Activated CD4-positive, alpha-beta T cell treated with anti-CD3 and anti-CD28 coated beads for 36 hours (primary cell): ENCODE results near the gene ARRB2. TPM values are rescaled to one million over a fixed set of nuclear protein-coding genes. Genes with fewer than 3 reads are reported as not detected.
A peak's percentile ranks its signal among the peaks of the same experiment; 100 is the strongest.

Experiments used
- ATAC-seq: fragments of 200-7000 bp; cut with Tn5 transposase; one replicate; pipeline ENCODE4 v1.10.0; 2021; ENCODE audit warnings: mild to moderate bottlenecking, moderate library complexity
- CTCF ChIA-PET: fragments of 350-600 bp; sonication (Branson Sonifier 250); formaldehyde crosslinking; loops from one replicate; lab custom pipeline; 2021; ENCODE audit warnings: antibody characterized with exemption; lab: Charles Lee
- POLR2A ChIA-PET: fragments of 350-600 bp; sonication (Branson Sonifier 250); formaldehyde crosslinking; loops from one replicate; lab custom pipeline; 2021; ENCODE audit warnings: antibody characterized with exemption, inconsistent platforms; lab: Charles Lee
- DNase-seq: peaks from one replicate; pipeline ENCODE4 v3.0.0-alpha.2; 2020
- H3K27ac Mint-ChIP-seq: one replicate; pipeline ENCODE4 v1.8.0; 2021; ENCODE audit warnings: mixed read lengths
- H3K27me3 Mint-ChIP-seq: one replicate; pipeline ENCODE4 v1.8.0; 2021; ENCODE audit warnings: mixed read lengths
- H3K36me3 Mint-ChIP-seq: one replicate; pipeline ENCODE4 v1.8.0; 2021; ENCODE audit warnings: low read depth, mixed read lengths
- H3K4me1 Mint-ChIP-seq: one replicate; pipeline ENCODE4 v1.8.0; 2021; ENCODE audit warnings: mixed read lengths
- H3K4me3 Mint-ChIP-seq: one replicate; pipeline ENCODE4 v1.8.0; 2021; ENCODE audit warnings: mild to moderate bottlenecking, moderate library complexity, mixed read lengths
- H3K9me3 Mint-ChIP-seq: one replicate; pipeline ENCODE4 v1.8.0; 2021; ENCODE audit warnings: low read depth, mixed read lengths
- intact Hi-C, 2 experiments: fragments of 100-400 bp; cut with DNase I in 1 of 2; cut with micrococcal nuclease in 1 of 2; formaldehyde crosslinking; loops; one replicate each; pipeline versions ENCODE4 v1.14.2 to v1.15.1; 2022 to 2024; cut with DNase I, micrococcal nuclease
- total RNA-seq, 2 experiments: library from RNA; stranded (reverse); gene quantifications; one replicate each; pipeline ENCODE4 v1.2.3, GENCODE V29; 2021

ARRB2 gene
- total RNA-seq, 2 experiments from 2014 or later, result 168 to 175 TPM

DNA sequence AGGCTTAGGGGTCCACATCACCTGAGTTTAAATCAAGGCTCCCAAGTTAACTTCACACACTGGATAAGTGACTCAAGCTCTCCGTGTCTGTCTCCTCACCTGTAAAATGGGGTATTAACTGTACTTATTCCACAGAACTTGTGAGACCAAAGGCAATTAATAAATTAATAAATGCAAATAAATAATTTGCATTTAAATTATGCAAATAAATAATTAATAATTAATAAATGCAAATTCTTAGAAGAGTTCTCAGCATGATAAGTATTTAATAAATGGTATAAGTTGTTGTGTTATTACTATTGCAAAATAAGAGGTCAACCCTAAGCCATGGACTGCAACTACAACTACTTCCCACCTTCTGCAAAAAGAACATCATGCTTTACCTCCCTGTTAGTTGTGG is 43.0 kb downstream of the ARRB2 start:
- ChIA-PET POLR2A (no interaction called here), CTCF (no interaction called here)
- no peak overlapping the region for H3K4me3 Mint-ChIP-seq
- intact Hi-C loops, result no loop called here
- H3K4me1 Mint-ChIP-seq, result peaks cover 3% of the 10 kb centered on the region
- H3K36me3 Mint-ChIP-seq, result no peaks in the 10 kb centered on the region
- no peaks in the 10 kb centered on the region for H3K9me3 Mint-ChIP-seq
- H3K27me3 Mint-ChIP-seq, result peaks cover 10% of the 10 kb centered on the region
- ATAC-seq (no peak), DNase-seq (no peak)
- no peak overlapping the region for H3K27ac Mint-ChIP-seq

DNA sequence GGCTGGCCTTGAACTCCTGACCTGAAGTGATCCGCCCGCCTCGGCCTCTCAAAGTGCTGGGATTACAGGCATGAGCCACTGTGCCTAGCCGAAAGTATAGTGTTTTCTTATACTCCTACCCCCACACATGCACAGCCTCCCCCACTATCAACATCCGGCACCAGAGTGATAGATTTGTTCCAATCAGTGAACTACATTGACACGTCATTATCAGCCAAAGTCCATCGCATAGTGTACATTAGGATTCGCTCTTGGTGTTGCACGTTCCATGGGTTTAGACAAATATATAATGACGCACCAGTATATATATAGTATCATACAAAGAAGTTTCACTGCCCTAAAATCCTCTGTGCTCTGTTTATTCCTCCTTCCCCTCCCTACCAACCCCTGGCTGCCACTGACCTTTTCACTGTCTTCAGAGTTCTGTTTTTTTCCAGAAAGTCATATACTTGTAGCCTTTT is 49.4 kb downstream of the ARRB2 start:
- POLR2A ChIA-PET, result no interaction called here
- ATAC-seq (no peak), DNase-seq (no peak)
- Mint-ChIP-seq H3K4me1 (no peaks in the 10 kb centered on the region), H3K36me3 (no peaks in the 10 kb centered on the region), H3K4me3 (no peak overlapping the region), H3K27me3 (peaks cover 7% of the 10 kb centered on the region), H3K27ac (no peak overlapping the region), H3K9me3 (no peaks in the 10 kb centered on the region)
- CTCF ChIA-PET, result no interaction called here
- intact Hi-C loops, result no loop called here

DNA sequence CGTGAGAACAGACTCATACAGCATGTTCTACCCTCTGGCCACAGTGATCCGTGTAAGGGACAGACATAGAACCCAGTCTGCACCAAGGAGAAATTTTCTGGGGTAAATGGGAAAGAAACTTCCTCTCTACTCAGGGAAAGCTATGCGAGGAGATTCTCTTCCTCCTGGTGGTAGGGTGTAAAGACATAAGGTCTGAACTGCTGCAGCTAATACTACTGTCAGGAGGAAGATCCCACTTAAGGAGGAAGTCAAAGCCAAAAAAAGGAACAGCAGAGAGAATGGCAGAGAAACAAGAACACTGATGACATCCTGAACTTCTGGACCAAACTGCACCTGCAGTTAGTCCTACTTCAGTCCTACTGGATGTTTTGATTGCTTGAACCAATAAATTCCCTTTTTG is 54.2 kb downstream of the ARRB2 start:
- no peak for DNase-seq
- peaks cover 2% of the 10 kb centered on the region for H3K4me1 Mint-ChIP-seq
- intact Hi-C loops, result no loop called here
- no peak overlapping the region for H3K27ac Mint-ChIP-seq
- no peaks in the 10 kb centered on the region for H3K9me3 Mint-ChIP-seq
- no peak overlapping the region for H3K4me3 Mint-ChIP-seq
- ChIA-PET CTCF (interaction anchor here (0.7 kb wide), 1 partner anchor 25 kb away, joined by 4 read pairs; no protein-coding TSS in a partner anchor), POLR2A (no interaction called here)
- H3K27me3 Mint-ChIP-seq, result peaks cover 5% of the 10 kb centered on the region
- no peak for ATAC-seq
- no peaks in the 10 kb centered on the region for H3K36me3 Mint-ChIP-seq

DNA sequence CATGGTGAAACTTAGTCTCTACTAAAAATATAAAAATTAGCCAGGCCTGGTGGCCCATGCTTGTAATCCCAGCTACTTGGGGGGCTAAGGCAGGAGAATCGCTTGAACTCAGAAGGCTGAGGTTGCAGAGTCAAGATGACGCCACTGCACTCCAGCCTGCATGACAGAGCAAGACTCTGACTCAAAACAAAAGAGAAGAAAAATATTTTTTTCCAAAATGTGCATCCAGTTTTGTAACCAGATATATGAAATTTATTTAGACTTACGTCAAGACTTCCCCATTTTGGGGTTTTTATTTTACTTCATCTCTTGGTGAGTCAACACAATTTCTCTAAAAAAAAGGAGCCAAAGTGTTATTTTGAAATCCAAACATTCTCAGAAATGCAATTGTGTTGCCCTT is 55.8 kb downstream of the ARRB2 start:
- ChIA-PET CTCF (no interaction called here), POLR2A (no interaction called here)
- H3K27ac Mint-ChIP-seq, result no peak overlapping the region
- H3K9me3 Mint-ChIP-seq, result no peaks in the 10 kb centered on the region
- peaks cover 7% of the 10 kb centered on the region for H3K4me1 Mint-ChIP-seq
- H3K4me3 Mint-ChIP-seq, result no peak overlapping the region
- H3K27me3 Mint-ChIP-seq, result peaks cover 5% of the 10 kb centered on the region
- ATAC-seq (no peak), DNase-seq (no peak)
- intact Hi-C loops, result no loop called here
- no peaks in the 10 kb centered on the region for H3K36me3 Mint-ChIP-seq

DNA sequence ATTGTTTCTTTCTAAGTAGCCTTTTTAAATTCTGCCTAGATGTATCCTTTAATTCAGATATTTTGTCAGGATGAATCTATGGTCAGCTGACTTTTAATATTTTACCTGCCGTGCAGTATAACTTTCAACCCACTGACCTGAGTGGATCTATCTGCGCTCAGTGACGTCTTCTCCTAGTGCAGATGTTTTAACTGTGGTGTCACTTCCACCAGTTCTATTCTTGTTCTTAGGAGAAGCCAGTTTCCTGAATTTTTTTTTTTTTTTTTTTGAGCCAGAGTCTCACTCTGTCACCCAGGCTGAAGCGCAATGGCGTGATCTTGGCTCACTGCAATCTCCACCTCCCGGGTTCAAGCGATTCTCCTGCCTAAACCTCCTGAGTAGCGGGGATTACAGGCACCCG is 56.3 kb downstream of the ARRB2 start:
- no peak for DNase-seq
- Mint-ChIP-seq H3K4me3 (no peak overlapping the region), H3K4me1 (peaks cover 11% of the 10 kb centered on the region), H3K27ac (no peak overlapping the region), H3K9me3 (no peaks in the 10 kb centered on the region), H3K27me3 (peaks cover 5% of the 10 kb centered on the region), H3K36me3 (no peaks in the 10 kb centered on the region)
- intact Hi-C loops, result no loop called here
- no peak for ATAC-seq
- CTCF ChIA-PET, result no interaction called here
- POLR2A ChIA-PET, result no interaction called here

DNA sequence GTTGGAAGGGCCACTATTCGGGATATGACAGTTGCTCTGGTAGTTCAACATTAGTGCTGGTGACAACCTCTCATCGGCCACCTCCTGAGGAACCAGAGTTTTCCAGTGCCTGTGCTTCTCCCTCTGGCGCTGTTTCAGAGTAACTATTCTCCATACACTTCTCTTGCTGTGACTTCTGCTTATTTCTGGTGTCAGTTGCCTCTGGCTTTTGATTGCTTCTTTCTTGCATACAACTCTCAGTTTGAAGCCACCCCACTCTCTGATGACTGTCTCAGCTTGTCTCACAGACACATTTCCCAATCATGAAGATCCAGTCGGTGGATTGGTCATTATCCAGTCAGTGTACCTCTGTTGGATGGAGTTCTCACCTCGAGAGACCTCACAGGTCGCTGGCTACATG is 57.9 kb downstream of the ARRB2 start:
- no peak overlapping the region for H3K27ac Mint-ChIP-seq
- H3K9me3 Mint-ChIP-seq, result no peaks in the 10 kb centered on the region
- DNase-seq (no peak), ATAC-seq (no peak)
- peaks cover 7% of the 10 kb centered on the region for H3K27me3 Mint-ChIP-seq
- H3K4me1 Mint-ChIP-seq, result peaks cover 13% of the 10 kb centered on the region
- ChIA-PET POLR2A (no interaction called here), CTCF (interaction anchor here (0.6 to 1.6 kb wide), 2 partner anchors 12 to 22 kb away, joined by 3 read pairs; no protein-coding TSS in a partner anchor)
- intact Hi-C loops, result no loop called here
- no peak overlapping the region for H3K4me3 Mint-ChIP-seq
- no peaks in the 10 kb centered on the region for H3K36me3 Mint-ChIP-seq

GRCh38 chr17:4769628-4770027 is 59.2 kb downstream of the ARRB2 start:
- POLR2A ChIA-PET, result no interaction called here
- intact Hi-C loops, result no loop called here
- Mint-ChIP-seq H3K9me3 (no peaks in the 10 kb centered on the region), H3K27me3 (peaks cover 7% of the 10 kb centered on the region), H3K36me3 (no peaks in the 10 kb centered on the region), H3K27ac (no peak overlapping the region), H3K4me1 (peaks cover 13% of the 10 kb centered on the region), H3K4me3 (no peak overlapping the region)
- CTCF ChIA-PET, result interaction anchor here (1.6 kb wide), 1 partner anchor 13 kb away, joined by 3 read pairs; no protein-coding TSS in a partner anchor
- ATAC-seq (peak; percentile 47), DNase-seq (no peak)

Other genes with a start within 250 kb of the ARRB2 start
- gene SPNS2, start 211.8 kb upstream of the ARRB2 start, total RNA-seq, result under 1 TPM; 0.07 to 0.37 TPM
- gene MYBBP1A, start 155.2 kb upstream of the ARRB2 start, total RNA-seq, result 100 to 1,000 TPM in 1 of 2 experiments, 10 to 100 TPM in 1; 97.7 to 144 TPM
- not detected for gene GGT6, start 150.1 kb upstream of the ARRB2 start, total RNA-seq
- gene SMTNL2, start 126.1 kb upstream of the ARRB2 start, total RNA-seq, result not detected
- not detected for gene ALOX15, start 69.0 kb upstream of the ARRB2 start, total RNA-seq
- gene PELP1, start 6.5 kb upstream of the ARRB2 start, total RNA-seq, result 100 to 1,000 TPM in 1 of 2 experiments, 10 to 100 TPM in 1; 94.1 to 102 TPM
- 10 to 100 TPM; 16.7 to 22.9 TPM for gene MED11, start 20.8 kb downstream of the ARRB2 start, total RNA-seq
- under 1 TPM; 0.09 to 0.11 TPM for gene ZMYND15, start 29.2 kb downstream of the ARRB2 start, total RNA-seq
- gene CXCL16, start 29.3 kb downstream of the ARRB2 start, total RNA-seq, result 1 to 10 TPM; 1.7 to 2.5 TPM
- gene TM4SF5, start 61.3 kb downstream of the ARRB2 start, total RNA-seq, result not detected
- gene VMO1, start 75.7 kb downstream of the ARRB2 start, total RNA-seq, result under 1 TPM; 0.30 TPM
- not detected for gene GLTPD2, start 78.3 kb downstream of the ARRB2 start, total RNA-seq
- gene PSMB6, start 85.5 kb downstream of the ARRB2 start, total RNA-seq, result 100 to 1,000 TPM; 111 to 155 TPM
- 10 to 100 TPM; 12.3 to 14.1 TPM for gene PLD2, start 96.5 kb downstream of the ARRB2 start, total RNA-seq
- 10 to 100 TPM; 48.2 to 57.7 TPM for gene MINK1, start 122.7 kb downstream of the ARRB2 start, total RNA-seq
- gene C17orf107, start 188.9 kb downstream of the ARRB2 start, total RNA-seq, result 1 to 10 TPM; 2.6 to 2.8 TPM
- under 1 TPM; 0.59 to 0.84 TPM for gene CHRNE, start 192.5 kb downstream of the ARRB2 start, total RNA-seq
- not detected for gene GP1BA, start 221.6 kb downstream of the ARRB2 start, total RNA-seq
- gene SLC25A11, start 229.4 kb downstream of the ARRB2 start, total RNA-seq, result 10 to 100 TPM; 74.2 to 77.9 TPM
- gene RNF167, start 229.6 kb downstream of the ARRB2 start, total RNA-seq, result 100 to 1,000 TPM; 147 to 189 TPM
- gene PFN1, start 237.9 kb downstream of the ARRB2 start, total RNA-seq, result 1,000 to 10,000 TPM; 1,809 to 1,911 TPM
- gene ENO3, start 240.5 kb downstream of the ARRB2 start, total RNA-seq, result 10 to 100 TPM; 32.0 to 32.9 TPM